ENCODE data around the gene SLC25A47.

Gene SLC25A47

DNA sequence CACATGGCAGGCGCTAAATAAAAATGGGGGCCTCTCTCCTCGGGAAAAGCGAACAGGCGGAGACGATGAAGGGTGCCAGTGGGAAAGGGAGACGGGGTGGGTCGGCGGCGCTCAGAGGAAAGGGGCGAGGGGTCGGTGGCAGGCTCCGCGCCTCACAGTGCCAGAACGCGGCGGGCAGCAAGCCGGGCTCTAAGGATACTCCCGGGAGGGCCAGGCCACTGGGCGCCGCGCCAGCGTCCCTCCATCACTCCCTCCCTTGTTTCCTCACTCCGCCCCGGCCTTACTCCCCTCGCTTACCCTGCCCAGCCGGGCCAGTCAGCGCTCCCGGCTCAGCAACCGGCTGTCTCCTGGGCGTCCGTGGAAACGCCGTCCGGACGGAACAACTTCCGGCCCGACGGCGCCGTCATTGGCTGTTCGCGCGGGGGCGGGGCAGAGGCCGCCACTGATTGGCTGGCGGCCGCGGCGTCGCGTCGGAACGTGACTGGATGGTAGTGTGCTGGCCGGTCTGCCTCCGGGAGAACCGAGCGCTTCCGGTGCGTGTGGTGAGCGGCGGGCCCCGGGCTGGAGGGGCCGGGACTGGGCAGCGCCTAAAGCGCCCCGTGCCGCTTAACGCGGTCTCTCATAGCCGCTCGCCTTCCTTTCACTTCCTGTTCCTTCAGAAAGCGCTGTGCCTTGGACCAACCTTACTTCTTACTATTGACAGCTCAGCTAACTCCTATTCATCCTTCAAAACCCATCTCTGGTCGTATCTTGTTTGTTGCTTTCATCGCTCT, 53.0 kb downstream of the SLC25A47 start, which contains the start of gene WDR25:
Gene WDR25, plus strand, starts transcription at position 523 of the 773 bp plus-strand sequence.
- peak; percentile 91 for DNase-seq (ENCODE audit: low spot score)
- in situ Hi-C loops (cut with MboI; ENCODE audit: low pct_unique_long_range_greater_than_20kb, low sequenced_read_pairs, unreplicated experiment), result no loop called here
- TF ChIP-seq, protein P1, sequence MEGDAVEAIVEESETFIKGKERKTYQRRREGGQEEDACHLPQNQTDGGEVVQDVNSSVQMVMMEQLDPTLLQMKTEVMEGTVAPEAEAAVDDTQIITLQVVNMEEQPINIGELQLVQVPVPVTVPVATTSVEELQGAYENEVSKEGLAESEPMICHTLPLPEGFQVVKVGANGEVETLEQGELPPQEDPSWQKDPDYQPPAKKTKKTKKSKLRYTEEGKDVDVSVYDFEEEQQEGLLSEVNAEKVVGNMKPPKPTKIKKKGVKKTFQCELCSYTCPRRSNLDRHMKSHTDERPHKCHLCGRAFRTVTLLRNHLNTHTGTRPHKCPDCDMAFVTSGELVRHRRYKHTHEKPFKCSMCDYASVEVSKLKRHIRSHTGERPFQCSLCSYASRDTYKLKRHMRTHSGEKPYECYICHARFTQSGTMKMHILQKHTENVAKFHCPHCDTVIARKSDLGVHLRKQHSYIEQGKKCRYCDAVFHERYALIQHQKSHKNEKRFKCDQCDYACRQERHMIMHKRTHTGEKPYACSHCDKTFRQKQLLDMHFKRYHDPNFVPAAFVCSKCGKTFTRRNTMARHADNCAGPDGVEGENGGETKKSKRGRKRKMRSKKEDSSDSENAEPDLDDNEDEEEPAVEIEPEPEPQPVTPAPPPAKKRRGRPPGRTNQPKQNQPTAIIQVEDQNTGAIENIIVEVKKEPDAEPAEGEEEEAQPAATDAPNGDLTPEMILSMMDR (IDR thresholded peaks at IDR 0.05; ENCODE audit: extremely low read depth, insufficient read depth, missing control alignments), result no peak

DNA sequence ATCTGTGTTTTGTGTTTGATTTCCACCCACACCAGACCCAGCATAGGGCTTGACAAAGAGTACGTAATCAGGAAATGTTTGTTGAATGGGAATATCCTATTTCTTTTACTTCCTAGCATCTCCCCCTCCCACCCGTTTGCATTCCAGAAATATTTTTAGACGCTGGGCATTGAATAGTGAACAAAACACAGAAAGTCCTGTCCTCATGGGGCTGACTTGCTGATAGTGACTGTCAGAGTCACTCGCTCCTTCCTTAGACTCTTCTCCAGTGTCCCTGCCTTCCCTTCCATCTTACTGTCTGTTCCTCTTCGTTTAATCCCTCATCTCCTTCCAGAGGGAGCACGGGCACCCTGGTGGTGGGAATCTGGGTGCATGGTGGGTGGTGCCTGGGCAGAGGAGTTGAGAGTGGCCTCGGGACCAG, 53.6 kb downstream of the SLC25A47 start:
- TF ChIP-seq, protein P1 (IDR thresholded peaks at IDR 0.05; ENCODE audit: extremely low read depth, insufficient read depth, missing control alignments), result no peak
- in situ Hi-C loops (cut with MboI; ENCODE audit: low pct_unique_long_range_greater_than_20kb, low sequenced_read_pairs, unreplicated experiment), result no loop called here
- no peak for DNase-seq (ENCODE audit: low spot score)
